Liver (tissue), 9 donors: ENCODE measurements around the gene TP53INP2. TPM values are rescaled to one million over a fixed set of nuclear protein-coding genes. Genes with fewer than 3 reads are reported as not detected.

Experiments used
- DNase-seq: peaks from one replicate; pipeline ENCODE4 v3.0.0-alpha.2; 2017; ENCODE audit warnings: low spot score
- H3K27ac ChIP-seq, 2 donors: one replicate each; pipeline ENCODE4 v1.7.0; 2013; ENCODE audit warnings: inconsistent platforms in 2 of 2, low read length in 2 of 2, control low read depth in 1 of 2, low read depth in 1 of 2, mild to moderate bottlenecking in 1 of 2
- H3K27me3 ChIP-seq, 4 donors: one replicate each; pipeline versions ENCODE4 v1.6.1 to v1.7.0; 2013; ENCODE audit warnings: low read length in 3 of 4, inconsistent platforms in 1 of 4, mild to moderate bottlenecking in 1 of 4, moderate library complexity in 1 of 4; ENCODE audit not compliant: control insufficient read depth in 4 of 4, insufficient read depth in 4 of 4
- H3K36me3 ChIP-seq, 4 donors: one replicate each; pipeline versions ENCODE4 v1.6.1 to v1.7.0; 2013; ENCODE audit warnings: low read length in 3 of 4, mild to moderate bottlenecking in 3 of 4, low read depth in 1 of 4, moderate library complexity in 1 of 4; ENCODE audit not compliant: control insufficient read depth in 4 of 4, insufficient read depth in 3 of 4
- H3K4me1 ChIP-seq, 4 donors: one replicate each; pipeline versions ENCODE4 v1.6.1 to v1.7.0; 2013; ENCODE audit warnings: low read length in 3 of 4, mild to moderate bottlenecking in 3 of 4, moderate library complexity in 1 of 4; ENCODE audit not compliant: control insufficient read depth in 4 of 4, insufficient read depth in 4 of 4
- H3K4me3 ChIP-seq, 3 donors: one replicate each; pipeline versions ENCODE4 v1.6.1 to v1.7.0; 2013; ENCODE audit warnings: low read length in 3 of 3, control low read depth in 1 of 3, low read depth in 1 of 3, mild to moderate bottlenecking in 1 of 3
- H3K9ac ChIP-seq, 2 donors: one replicate each; pipeline ENCODE4 v1.7.0; 2013; ENCODE audit warnings: low read length in 2 of 2, mild to moderate bottlenecking in 2 of 2, moderate library complexity in 2 of 2, control low read depth in 1 of 2, low read depth in 1 of 2
- H3K9me3 ChIP-seq, 4 donors: one replicate each; pipeline versions ENCODE4 v1.6.1 to v1.7.0; 2013; ENCODE audit warnings: low read length in 3 of 4; ENCODE audit not compliant: control insufficient read depth in 4 of 4
- EGR1 ChIP-seq, 2 donors: IDR thresholded peaks; 2 replicates each; pipeline ENCODE4 v1.6.1; 2016 to 2018; ENCODE audit warnings: antibody characterized with exemption in 2 of 2, low read depth in 2 of 2
- FOXA1 ChIP-seq: IDR thresholded peaks from 2 replicates; pipeline ENCODE4 v1.6.1; 2016; ENCODE audit warnings: antibody characterized with exemption
- FOXA2 ChIP-seq: IDR thresholded peaks from 2 replicates; pipeline ENCODE4 v1.6.1; 2016; ENCODE audit warnings: antibody characterized with exemption
- GABPA ChIP-seq, 2 donors: IDR thresholded peaks in 1 of 2; conservative IDR thresholded peaks in 1 of 2; 2 replicates each; pipeline ENCODE4 v1.6.1; 2016; ENCODE audit warnings: antibody characterized with exemption in 2 of 2, mild to moderate bottlenecking in 1 of 2, moderate library complexity in 1 of 2
- HNF4A ChIP-seq, 2 donors: conservative IDR thresholded peaks; 2 replicates each; pipeline ENCODE4 v1.6.1; 2016; ENCODE audit warnings: antibody characterized with exemption in 2 of 2, mild to moderate bottlenecking in 2 of 2
- HNF4G ChIP-seq: IDR thresholded peaks from 2 replicates; pipeline ENCODE4 v1.6.1; 2016; ENCODE audit warnings: antibody characterized with exemption
- JUND ChIP-seq, 2 donors: IDR thresholded peaks; 2 replicates each; pipeline ENCODE4 v1.6.1; 2016; ENCODE audit warnings: antibody characterized with exemption in 2 of 2
- NR2F2 ChIP-seq: IDR thresholded peaks from 2 replicates; pipeline ENCODE4 v1.6.1; 2016; ENCODE audit warnings: antibody characterized with exemption
- RAD21 ChIP-seq, 2 donors: IDR thresholded peaks; 2 replicates each; pipeline ENCODE4 v1.6.1; 2016; ENCODE audit warnings: antibody characterized with exemption in 2 of 2, mild to moderate bottlenecking in 2 of 2
- RXRA ChIP-seq, 2 donors: IDR thresholded peaks; 2 replicates each; pipeline ENCODE4 v1.6.1; 2017 to 2018; ENCODE audit warnings: antibody characterized with exemption in 2 of 2, mild to moderate bottlenecking in 1 of 2
- SP1 ChIP-seq: IDR thresholded peaks from 2 replicates; pipeline ENCODE4 v1.6.1; 2018; ENCODE audit warnings: antibody characterized with exemption, mild to moderate bottlenecking
- TAF1 ChIP-seq: conservative IDR thresholded peaks from 2 replicates; pipeline ENCODE4 v1.6.1; 2016; ENCODE audit warnings: antibody characterized with exemption, mild to moderate bottlenecking
- YY1 ChIP-seq: IDR thresholded peaks from 2 replicates; pipeline ENCODE4 v1.6.1; 2016; ENCODE audit warnings: antibody characterized with exemption, mild to moderate bottlenecking
- WGBS: extraction: QIAGEN DNeasy Blood & Tissue Kit; methylation state at CpG from one replicate; pipeline ENCODE4 v1.1.7; 2013; 5-methylcytosine and 5-hydroxymethylcytosine counted together
- polyA plus RNA-seq, 2 donors: library from polyadenylated mRNA; stranded (reverse) in 1 of 2; unstranded in 1 of 2; fragments of 200-250 nt in 1 of 2; fragments of >200 nt in 1 of 2; fragmentation: Nextera tagmentation in 1 of 2; extraction: Ambion mirVana in 1 of 2; gene quantifications; one replicate each; pipeline versions ENCODE4 v1.2.1 to v1.2.3, GENCODE V29; 2013 to 2015
- total RNA-seq, 2 donors: library from RNA; depleted of rRNA; stranded (reverse); fragments of >200 nt; gene quantifications; one replicate each; pipeline ENCODE4 v1.2.3, GENCODE V29; 2014
- TF ChIP-seq, protein P1 (sequence below): IDR thresholded peaks from 2 replicates; pipeline ENCODE4 v1.6.1; 2016; ENCODE audit warnings: antibody characterized with exemption
- TF ChIP-seq, protein P2 (sequence below): IDR thresholded peaks from 2 replicates; pipeline ENCODE4 v1.6.1; 2016; ENCODE audit warnings: antibody characterized with exemption
- TF ChIP-seq, protein P3 (sequence below): fragments of 150-350 bp; IDR thresholded peaks from 2 replicates; pipeline ENCODE4 v1.5.1; 2017; ENCODE audit warnings: improper control_type of control experiment, low read depth, low read length; ENCODE audit not compliant: missing input control
- TF ChIP-seq, protein P4 (sequence below): IDR thresholded peaks from 2 replicates; pipeline ENCODE4 v1.6.1; 2016; ENCODE audit warnings: antibody characterized with exemption
- TF ChIP-seq, protein P5 (sequence below): IDR thresholded peaks from 2 replicates; pipeline ENCODE4 v1.6.1; 2016; ENCODE audit warnings: antibody characterized with exemption, mild to moderate bottlenecking
- donor health status: healthy.
- donor health status: healthy.
- donor health status: healthy.
- donor health status: healthy.
- donor health status: healthy.

The TP53INP2 gene
- total and polyA plus RNA-seq, 4 donors, result 3.0 to 14.5 (median 7.0) TPM

DNA sequence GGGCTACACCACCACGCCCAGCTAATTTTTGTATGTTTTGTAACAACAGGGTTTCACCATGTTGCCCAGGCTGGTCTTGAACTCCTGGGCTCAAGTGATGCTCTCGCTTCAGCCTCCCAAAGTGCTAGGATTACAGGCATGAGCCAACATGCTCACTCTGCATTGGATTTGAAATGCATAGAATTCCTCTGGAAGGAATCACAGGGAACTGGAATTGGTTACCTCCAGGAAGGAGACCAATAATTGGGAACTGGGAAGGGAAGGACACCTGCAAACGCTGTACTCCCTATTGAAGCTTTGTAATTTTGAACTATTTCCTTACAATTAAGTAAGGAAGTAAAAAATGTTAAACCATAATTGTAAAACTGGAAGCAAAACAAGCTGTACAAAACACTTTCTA, 12.3 kb upstream of the TP53INP2 start:
- WGBS, result 77% methylated on average over 3 of the region's 3 CpGs
- TF ChIP-seq, protein P1, sequence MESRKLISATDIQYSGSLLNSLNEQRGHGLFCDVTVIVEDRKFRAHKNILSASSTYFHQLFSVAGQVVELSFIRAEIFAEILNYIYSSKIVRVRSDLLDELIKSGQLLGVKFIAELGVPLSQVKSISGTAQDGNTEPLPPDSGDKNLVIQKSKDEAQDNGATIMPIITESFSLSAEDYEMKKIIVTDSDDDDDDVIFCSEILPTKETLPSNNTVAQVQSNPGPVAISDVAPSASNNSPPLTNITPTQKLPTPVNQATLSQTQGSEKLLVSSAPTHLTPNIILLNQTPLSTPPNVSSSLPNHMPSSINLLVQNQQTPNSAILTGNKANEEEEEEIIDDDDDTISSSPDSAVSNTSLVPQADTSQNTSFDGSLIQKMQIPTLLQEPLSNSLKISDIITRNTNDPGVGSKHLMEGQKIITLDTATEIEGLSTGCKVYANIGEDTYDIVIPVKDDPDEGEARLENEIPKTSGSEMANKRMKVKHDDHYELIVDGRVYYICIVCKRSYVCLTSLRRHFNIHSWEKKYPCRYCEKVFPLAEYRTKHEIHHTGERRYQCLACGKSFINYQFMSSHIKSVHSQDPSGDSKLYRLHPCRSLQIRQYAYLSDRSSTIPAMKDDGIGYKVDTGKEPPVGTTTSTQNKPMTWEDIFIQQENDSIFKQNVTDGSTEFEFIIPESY, result no peak
- TF ChIP-seq NR2F2 (no peak), EGR1 (IDR thresholded peaks at IDR 0.05; ENCODE audit: low read depth in 2 of 2) (no peak), FOXA2 (no peak)

DNA sequence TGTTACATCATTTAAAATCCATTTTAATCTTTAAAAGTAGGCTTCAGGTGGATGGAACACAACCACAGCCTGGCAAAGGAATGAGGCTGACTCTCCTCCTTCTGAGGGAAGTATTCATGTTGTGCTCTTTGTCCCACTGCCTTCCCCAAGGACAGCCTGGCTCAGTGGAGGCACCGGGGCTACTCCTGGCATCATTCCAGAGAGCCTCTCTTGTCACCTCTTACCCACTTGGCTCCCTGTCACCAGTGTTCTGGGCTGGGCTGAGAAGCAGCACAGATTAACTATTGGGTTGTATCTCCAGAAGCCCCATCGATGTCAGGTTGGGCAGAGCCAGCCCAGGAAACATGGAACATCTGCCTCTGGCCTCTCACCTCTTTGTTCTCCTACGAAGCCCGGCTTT, 10.7 kb upstream of the TP53INP2 start:
- Histone ChIP-seq H3K27me3 (no peaks in the 10 kb centered on the region), H3K9ac (no peak overlapping the region), H3K27ac (no peak overlapping the region), H3K4me1 (peaks cover 0 to 2% (median 0%) of the 10 kb centered on the region in 4 donors), H3K9me3 (no peaks in the 10 kb centered on the region), H3K4me3 (no peak overlapping the region), H3K36me3 (no peaks in the 10 kb centered on the region)
- WGBS, result 41% methylated on average over 4 of the region's 4 CpGs
- TF ChIP-seq, protein P2, sequence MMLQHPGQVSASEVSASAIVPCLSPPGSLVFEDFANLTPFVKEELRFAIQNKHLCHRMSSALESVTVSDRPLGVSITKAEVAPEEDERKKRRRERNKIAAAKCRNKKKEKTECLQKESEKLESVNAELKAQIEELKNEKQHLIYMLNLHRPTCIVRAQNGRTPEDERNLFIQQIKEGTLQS, result no peak
- TF ChIP-seq NR2F2, result no peak
- TF ChIP-seq, protein P1, result no peak
- no peak for TF ChIP-seq HNF4A (conservative IDR thresholded peaks at IDR 0.05)
- no peak for TF ChIP-seq GABPA (IDR thresholded peaks at IDR 0.05 in 1 of 2, conservative IDR thresholded peaks at IDR 0.05 in 1 of 2)
- TF ChIP-seq FOXA1, result no peak
- TF ChIP-seq TAF1, result no peak
- no peak for TF ChIP-seq SP1
- TF ChIP-seq RXRA (IDR thresholded peaks at IDR 0.05), result no peak
- TF ChIP-seq RAD21 (IDR thresholded peaks at IDR 0.05), result no peak
- TF ChIP-seq FOXA2, result no peak
- TF ChIP-seq, protein P3, sequence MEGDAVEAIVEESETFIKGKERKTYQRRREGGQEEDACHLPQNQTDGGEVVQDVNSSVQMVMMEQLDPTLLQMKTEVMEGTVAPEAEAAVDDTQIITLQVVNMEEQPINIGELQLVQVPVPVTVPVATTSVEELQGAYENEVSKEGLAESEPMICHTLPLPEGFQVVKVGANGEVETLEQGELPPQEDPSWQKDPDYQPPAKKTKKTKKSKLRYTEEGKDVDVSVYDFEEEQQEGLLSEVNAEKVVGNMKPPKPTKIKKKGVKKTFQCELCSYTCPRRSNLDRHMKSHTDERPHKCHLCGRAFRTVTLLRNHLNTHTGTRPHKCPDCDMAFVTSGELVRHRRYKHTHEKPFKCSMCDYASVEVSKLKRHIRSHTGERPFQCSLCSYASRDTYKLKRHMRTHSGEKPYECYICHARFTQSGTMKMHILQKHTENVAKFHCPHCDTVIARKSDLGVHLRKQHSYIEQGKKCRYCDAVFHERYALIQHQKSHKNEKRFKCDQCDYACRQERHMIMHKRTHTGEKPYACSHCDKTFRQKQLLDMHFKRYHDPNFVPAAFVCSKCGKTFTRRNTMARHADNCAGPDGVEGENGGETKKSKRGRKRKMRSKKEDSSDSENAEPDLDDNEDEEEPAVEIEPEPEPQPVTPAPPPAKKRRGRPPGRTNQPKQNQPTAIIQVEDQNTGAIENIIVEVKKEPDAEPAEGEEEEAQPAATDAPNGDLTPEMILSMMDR, result no peak
- no peak for TF ChIP-seq HNF4G
- no peak for TF ChIP-seq JUND (IDR thresholded peaks at IDR 0.05)
- TF ChIP-seq EGR1 (IDR thresholded peaks at IDR 0.05; ENCODE audit: low read depth in 2 of 2), result no peak
- no peak for TF ChIP-seq YY1
- TF ChIP-seq, protein P4, sequence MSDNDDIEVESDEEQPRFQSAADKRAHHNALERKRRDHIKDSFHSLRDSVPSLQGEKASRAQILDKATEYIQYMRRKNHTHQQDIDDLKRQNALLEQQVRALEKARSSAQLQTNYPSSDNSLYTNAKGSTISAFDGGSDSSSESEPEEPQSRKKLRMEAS, result no peak
- TF ChIP-seq, protein P5, sequence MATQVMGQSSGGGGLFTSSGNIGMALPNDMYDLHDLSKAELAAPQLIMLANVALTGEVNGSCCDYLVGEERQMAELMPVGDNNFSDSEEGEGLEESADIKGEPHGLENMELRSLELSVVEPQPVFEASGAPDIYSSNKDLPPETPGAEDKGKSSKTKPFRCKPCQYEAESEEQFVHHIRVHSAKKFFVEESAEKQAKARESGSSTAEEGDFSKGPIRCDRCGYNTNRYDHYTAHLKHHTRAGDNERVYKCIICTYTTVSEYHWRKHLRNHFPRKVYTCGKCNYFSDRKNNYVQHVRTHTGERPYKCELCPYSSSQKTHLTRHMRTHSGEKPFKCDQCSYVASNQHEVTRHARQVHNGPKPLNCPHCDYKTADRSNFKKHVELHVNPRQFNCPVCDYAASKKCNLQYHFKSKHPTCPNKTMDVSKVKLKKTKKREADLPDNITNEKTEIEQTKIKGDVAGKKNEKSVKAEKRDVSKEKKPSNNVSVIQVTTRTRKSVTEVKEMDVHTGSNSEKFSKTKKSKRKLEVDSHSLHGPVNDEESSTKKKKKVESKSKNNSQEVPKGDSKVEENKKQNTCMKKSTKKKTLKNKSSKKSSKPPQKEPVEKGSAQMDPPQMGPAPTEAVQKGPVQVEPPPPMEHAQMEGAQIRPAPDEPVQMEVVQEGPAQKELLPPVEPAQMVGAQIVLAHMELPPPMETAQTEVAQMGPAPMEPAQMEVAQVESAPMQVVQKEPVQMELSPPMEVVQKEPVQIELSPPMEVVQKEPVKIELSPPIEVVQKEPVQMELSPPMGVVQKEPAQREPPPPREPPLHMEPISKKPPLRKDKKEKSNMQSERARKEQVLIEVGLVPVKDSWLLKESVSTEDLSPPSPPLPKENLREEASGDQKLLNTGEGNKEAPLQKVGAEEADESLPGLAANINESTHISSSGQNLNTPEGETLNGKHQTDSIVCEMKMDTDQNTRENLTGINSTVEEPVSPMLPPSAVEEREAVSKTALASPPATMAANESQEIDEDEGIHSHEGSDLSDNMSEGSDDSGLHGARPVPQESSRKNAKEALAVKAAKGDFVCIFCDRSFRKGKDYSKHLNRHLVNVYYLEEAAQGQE, result no peak
- no peak for DNase-seq

More for the DNA sequence above, 12.3 kb upstream of the TP53INP2 start:
- no peak for DNase-seq
- no peak overlapping the region for H3K4me3 ChIP-seq
- no peaks in the 10 kb centered on the region for H3K36me3 ChIP-seq
- no peaks in the 10 kb centered on the region for H3K27me3 ChIP-seq
- no peak overlapping the region for H3K27ac ChIP-seq
- H3K4me1 ChIP-seq, result peaks cover 0 to 2% (median 0%) of the 10 kb centered on the region in 4 donors
- no peak overlapping the region for H3K9ac ChIP-seq
- H3K9me3 ChIP-seq, result no peaks in the 10 kb centered on the region
